ENCODE data around the gene NPLOC4.
A peak's percentile ranks its signal among the peaks of the same experiment; 100 is the strongest.

Gene NPLOC4

DNA sequence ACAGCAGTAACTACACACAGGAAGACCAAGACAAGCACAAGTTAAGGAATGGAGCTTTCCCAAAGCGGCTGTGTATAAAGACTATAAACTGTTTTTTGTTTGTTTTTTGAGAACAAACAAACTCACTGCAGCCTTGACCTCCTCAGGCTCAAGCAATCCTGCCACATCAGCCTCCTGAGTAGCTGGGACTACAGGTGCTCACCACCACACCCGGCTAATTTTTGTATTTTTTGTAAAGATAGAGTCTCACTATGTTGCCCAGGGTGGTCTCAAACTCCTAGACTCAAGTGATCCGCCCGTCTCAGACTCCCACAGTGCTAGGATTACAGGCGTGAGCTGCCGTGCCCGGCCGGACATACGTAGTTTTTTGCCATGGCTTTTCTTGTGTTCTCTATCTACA, 23.5 kb upstream of the NPLOC4 start:
- Histone ChIP-seq H3K4me1 (ENCODE audit: control insufficient read depth, insufficient read depth, low read length, poor library complexity, severe bottlenecking) (peaks cover 3% of the 10 kb centered on the region), H3K4me3 (ENCODE audit: extremely low read depth, insufficient read depth, low read length, poor library complexity, severe bottlenecking) (no peak overlapping the region), H3K27ac (ENCODE audit: low read depth, low read length, severe bottlenecking) (no peak overlapping the region), H3K36me3 (ENCODE audit: control insufficient read depth, insufficient read depth, low read length) (peaks cover 10% of the 10 kb centered on the region), H3K9me3 (ENCODE audit: control insufficient read depth, low read length) (no peaks in the 10 kb centered on the region)
- WGBS, 2 experiments (ENCODE audit: insufficient coverage in 2 of 2) = 98% methylated on average over 7 of the region's 9 CpGs

DNA sequence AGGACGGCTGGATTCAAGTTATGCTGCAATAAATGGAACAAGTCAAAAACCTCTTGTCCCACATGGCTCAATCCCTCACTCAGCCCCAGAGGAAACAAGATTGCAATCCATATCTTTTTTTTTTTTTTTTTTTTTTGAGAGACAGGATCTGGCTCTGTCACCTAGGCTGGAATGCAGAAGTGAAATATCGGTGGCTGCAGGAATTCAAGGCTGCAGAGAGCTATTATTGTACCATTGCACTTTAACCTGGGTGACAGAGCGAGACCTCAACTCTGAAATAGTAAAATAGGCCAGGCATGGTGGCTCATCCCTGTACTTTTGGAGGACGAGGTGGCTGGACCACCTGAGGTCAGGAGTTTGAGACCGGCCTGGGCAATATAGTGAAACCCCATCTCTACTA, 22.1 kb upstream of the NPLOC4 start:
- 93 to 94% methylated on average over 3 to 4 of the region's 5 CpGs for WGBS, 2 experiments (ENCODE audit: insufficient coverage in 2 of 2)
- Histone ChIP-seq H3K36me3 (ENCODE audit: control insufficient read depth, insufficient read depth, low read length) (no peaks in the 10 kb centered on the region), H3K4me3 (ENCODE audit: extremely low read depth, insufficient read depth, low read length, poor library complexity, severe bottlenecking) (no peak overlapping the region), H3K9me3 (ENCODE audit: control insufficient read depth, low read length) (no peaks in the 10 kb centered on the region), H3K4me1 (ENCODE audit: control insufficient read depth, insufficient read depth, low read length, poor library complexity, severe bottlenecking) (no peaks in the 10 kb centered on the region), H3K27ac (ENCODE audit: low read depth, low read length, severe bottlenecking) (no peak overlapping the region)

DNA sequence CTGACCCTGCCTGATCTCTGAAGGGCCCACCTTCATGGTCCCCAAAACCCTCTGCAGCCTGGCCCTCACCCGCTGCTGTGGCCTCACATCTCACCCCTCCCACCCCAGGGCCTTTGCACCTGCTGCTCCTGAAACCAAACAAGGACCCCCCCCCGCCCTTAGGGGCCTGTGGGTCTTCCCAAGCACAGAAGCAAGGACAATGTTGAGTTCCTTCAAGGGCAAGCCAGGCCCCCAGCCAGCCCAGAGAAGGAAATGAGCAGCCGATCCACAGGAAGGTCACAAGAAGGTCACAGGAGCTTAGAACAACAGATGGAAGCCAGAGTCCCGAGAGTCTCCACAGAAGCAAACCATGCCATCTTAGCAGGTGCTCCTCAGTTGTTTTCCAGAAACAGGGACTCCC, 19.9 kb upstream of the NPLOC4 start:
- Histone ChIP-seq H3K27ac (ENCODE audit: low read depth, low read length, severe bottlenecking) (no peak overlapping the region), H3K36me3 (ENCODE audit: control insufficient read depth, insufficient read depth, low read length) (no peaks in the 10 kb centered on the region), H3K9me3 (ENCODE audit: control insufficient read depth, low read length) (no peaks in the 10 kb centered on the region), H3K4me3 (ENCODE audit: extremely low read depth, insufficient read depth, low read length, poor library complexity, severe bottlenecking) (no peak overlapping the region), H3K4me1 (ENCODE audit: control insufficient read depth, insufficient read depth, low read length, poor library complexity, severe bottlenecking) (no peaks in the 10 kb centered on the region)
- WGBS, 2 experiments (ENCODE audit: insufficient coverage in 2 of 2) = 75 to 93% methylated on average over 2 to 4 of the region's 4 CpGs

DNA sequence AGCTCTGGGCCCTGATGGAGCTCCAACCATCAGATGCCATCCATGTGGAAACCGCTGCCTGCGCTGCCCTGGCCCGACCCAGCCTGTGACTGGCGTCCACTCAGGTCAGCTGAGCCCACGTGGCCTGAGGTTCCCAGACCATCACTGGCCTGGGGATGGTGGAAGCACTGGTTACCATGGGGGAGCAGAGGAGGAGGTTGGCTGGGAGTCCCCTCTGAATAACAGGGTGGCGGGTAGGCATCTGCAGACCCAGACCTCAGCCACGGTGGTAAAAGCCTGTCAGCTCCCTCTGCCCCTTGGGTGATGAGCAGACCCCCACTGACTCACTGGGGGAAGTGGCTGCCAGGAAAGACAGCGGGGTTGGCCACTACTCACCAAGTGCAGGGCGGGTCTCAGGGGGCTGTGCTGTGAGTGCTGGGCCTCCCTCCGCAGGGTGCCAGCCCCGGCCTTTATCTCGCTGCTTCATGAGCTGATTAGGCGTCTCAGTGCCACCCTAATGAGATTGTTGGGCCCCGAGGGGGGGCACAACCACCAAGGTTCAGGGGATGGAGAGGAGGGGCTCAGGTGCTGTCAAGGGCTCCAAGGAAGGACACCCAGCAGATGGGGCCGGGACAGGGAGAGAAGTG, 19.3 kb upstream of the NPLOC4 start, which contains the start of gene PDE6G:
TSS of gene PDE6G (minus strand) at position 425 of the 626 bp plus-strand sequence. CDS start 3,237 bp downstream, outside the sequence.
- Histone ChIP-seq H3K27ac (ENCODE audit: low read depth, low read length, severe bottlenecking) (no peak within 1 kb of the TSS), H3K4me3 (ENCODE audit: extremely low read depth, insufficient read depth, low read length, poor library complexity, severe bottlenecking) (no peak within 1 kb of the TSS), H3K9me3 (ENCODE audit: control insufficient read depth, low read length) (no peaks in the 10 kb centered on the region), H3K4me1 (ENCODE audit: control insufficient read depth, insufficient read depth, low read length, poor library complexity, severe bottlenecking) (no peaks in the 10 kb centered on the region), H3K36me3 (ENCODE audit: control insufficient read depth, insufficient read depth, low read length) (no peaks in the 10 kb centered on the region)
- 93% methylated on average over 13 of the region's 15 CpGs for WGBS, 2 experiments (ENCODE audit: insufficient coverage in 2 of 2)

DNA sequence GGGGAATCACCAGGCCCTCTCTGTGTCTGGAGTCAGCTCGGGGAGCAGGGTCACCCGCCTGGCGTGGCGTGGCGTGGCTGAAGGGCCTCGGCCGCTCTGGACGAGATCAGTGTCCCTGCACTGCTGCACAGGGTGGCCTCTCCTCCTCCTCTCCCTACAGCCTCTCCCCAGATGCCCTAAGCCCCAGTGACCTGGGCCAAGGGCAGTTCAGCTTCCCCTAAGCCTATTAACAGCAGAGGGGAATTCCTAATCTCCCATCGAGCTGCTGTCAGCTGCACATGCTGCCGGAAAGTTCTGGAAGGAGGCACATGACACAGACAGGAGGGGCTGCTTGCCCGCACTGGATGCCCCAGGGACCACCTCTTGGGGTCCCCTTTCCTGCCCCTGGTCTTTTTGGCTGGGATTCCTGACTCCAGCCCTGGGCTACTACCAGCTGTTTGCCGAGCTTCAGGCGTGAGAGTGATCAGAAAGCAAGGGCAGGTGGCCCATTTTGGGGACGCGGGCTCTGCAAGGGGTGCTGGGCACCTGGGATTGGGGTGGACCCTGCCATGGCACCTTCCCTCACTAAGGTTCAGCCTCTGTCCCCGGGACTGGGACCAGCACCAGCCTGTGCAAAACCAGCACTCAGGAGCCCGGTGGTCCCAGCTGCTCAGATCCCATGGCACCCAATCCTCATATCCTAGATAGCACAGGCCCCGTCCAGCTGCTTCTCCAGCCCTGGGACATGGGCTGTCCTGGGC, 18.6 kb upstream of the NPLOC4 start:
- no peaks in the 10 kb centered on the region for H3K36me3 ChIP-seq (ENCODE audit: control insufficient read depth, insufficient read depth, low read length)
- H3K9me3 ChIP-seq (ENCODE audit: control insufficient read depth, low read length) = no peaks in the 10 kb centered on the region
- H3K4me1 ChIP-seq (ENCODE audit: control insufficient read depth, insufficient read depth, low read length, poor library complexity, severe bottlenecking) = no peaks in the 10 kb centered on the region
- no peak overlapping the region for H3K4me3 ChIP-seq (ENCODE audit: extremely low read depth, insufficient read depth, low read length, poor library complexity, severe bottlenecking)
- 92 to 94% methylated on average over 13 to 17 of the region's 18 CpGs for WGBS, 2 experiments (ENCODE audit: insufficient coverage in 2 of 2)
- H3K27ac ChIP-seq (ENCODE audit: low read depth, low read length, severe bottlenecking) = no peak overlapping the region

DNA sequence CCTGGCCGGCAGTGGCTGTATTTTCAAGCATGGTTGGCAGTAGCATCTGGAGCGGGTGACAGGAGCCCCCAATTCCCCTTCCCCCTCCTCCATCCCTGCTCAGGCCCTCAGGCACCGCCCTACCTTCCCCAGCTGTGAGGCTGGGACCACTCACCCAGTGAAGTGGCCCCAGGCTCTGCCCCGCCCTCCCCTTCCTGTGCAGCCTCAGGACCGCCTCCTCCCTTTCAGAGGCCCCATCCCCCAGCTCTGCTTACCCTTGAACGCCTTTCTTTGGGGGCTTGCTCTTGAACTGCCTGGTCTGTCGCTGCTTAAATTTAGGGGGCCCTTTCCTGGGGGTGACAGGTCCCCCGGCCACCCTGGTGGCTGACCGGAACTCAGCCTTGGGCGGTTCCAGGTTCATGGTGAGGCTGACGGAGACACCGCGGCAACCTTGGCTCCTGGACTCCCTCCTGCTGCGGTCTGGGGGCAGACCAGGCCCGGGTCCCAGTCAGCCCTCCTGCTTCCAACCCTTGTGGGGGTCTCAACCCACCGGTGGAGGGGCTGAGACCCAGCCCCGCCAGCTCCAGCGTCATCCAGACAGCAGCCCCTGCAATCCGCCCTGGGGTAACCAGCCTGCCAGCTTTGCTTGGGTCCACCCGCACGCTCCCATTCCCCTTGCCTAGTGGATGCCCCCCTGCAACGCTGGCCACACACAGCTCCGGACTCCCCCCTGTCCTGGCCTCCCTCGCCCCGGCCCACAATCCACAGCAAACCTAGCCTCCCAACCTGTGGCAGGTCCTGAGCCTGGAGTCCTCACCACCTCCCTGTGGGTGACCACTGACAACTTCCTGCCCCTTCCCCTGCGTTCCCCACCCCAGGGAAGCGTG, 16.2 kb upstream of the NPLOC4 start:
- Histone ChIP-seq H3K4me3 (ENCODE audit: extremely low read depth, insufficient read depth, low read length, poor library complexity, severe bottlenecking) (peak overlapping the region; percentile 11), H3K36me3 (ENCODE audit: control insufficient read depth, insufficient read depth, low read length) (no peaks in the 10 kb centered on the region)
- 35 to 45% methylated on average over 17 to 24 of the region's 27 CpGs for WGBS, 2 experiments (ENCODE audit: insufficient coverage in 2 of 2)

DNA sequence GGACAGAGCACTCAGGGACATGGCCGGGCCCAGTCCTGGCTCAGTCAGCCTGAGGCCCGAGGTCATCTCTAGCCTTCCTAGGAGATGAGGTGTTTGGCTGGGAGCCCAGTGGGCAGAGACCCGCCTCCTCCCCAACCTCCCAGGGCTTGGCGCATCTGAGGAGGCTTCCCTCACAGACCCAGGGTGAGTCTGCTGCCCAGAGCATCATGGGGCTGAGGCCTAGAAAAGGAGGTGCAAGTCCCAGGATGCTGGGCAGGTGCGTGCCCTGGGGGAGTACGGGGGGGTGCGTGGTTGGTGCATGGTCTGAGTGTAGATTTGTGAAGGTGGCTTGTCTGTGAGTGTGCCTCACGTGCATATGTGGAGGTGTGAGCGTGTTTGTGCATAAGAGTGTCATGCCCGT, 14.8 kb upstream of the NPLOC4 start:
- H3K4me1 ChIP-seq (ENCODE audit: control insufficient read depth, insufficient read depth, low read length, poor library complexity, severe bottlenecking) = no peaks in the 10 kb centered on the region
- no peak overlapping the region for H3K4me3 ChIP-seq (ENCODE audit: extremely low read depth, insufficient read depth, low read length, poor library complexity, severe bottlenecking)
- H3K27ac ChIP-seq (ENCODE audit: low read depth, low read length, severe bottlenecking) = no peak overlapping the region
- H3K9me3 ChIP-seq (ENCODE audit: control insufficient read depth, low read length) = no peaks in the 10 kb centered on the region
- no peaks in the 10 kb centered on the region for H3K36me3 ChIP-seq (ENCODE audit: control insufficient read depth, insufficient read depth, low read length)
- WGBS, 2 experiments (ENCODE audit: insufficient coverage in 2 of 2) = 94 to 95% methylated on average over 8 of the region's 10 CpGs

More for the DNA sequence above, 16.2 kb upstream of the NPLOC4 start:
- no peaks in the 10 kb centered on the region for H3K9me3 ChIP-seq (ENCODE audit: control insufficient read depth, low read length)
- no peaks in the 10 kb centered on the region for H3K4me1 ChIP-seq (ENCODE audit: control insufficient read depth, insufficient read depth, low read length, poor library complexity, severe bottlenecking)
- H3K27ac ChIP-seq (ENCODE audit: low read depth, low read length, severe bottlenecking) = no peak overlapping the region

DNA sequence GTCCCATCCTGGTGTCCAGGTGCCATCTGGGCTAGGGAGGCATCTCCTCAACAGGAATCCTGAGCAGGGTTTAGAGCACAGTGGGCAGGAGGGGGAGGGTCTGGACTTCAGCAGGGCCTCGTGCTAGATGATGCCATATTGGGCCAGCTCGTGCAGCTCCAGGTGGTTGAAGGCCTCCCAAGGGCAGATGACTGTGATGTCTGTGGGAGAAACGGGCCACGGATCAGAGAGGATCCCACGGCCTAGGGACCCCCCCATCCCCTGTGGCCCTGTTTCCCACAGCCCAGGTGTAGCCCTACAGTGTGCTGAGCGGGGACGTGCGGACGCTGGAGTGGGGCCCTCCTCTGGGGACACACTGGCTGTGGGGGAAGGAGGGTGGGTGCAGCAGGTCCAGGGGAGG, 14.0 kb upstream of the NPLOC4 start:
- no peaks in the 10 kb centered on the region for H3K9me3 ChIP-seq (ENCODE audit: control insufficient read depth, low read length)
- H3K4me1 ChIP-seq (ENCODE audit: control insufficient read depth, insufficient read depth, low read length, poor library complexity, severe bottlenecking) = no peaks in the 10 kb centered on the region
- no peak overlapping the region for H3K27ac ChIP-seq (ENCODE audit: low read depth, low read length, severe bottlenecking)
- 80 to 83% methylated on average over 1 of the region's 9 CpGs for WGBS, 2 experiments (ENCODE audit: insufficient coverage in 2 of 2)
- H3K4me3 ChIP-seq (ENCODE audit: extremely low read depth, insufficient read depth, low read length, poor library complexity, severe bottlenecking) = no peak overlapping the region
- no peaks in the 10 kb centered on the region for H3K36me3 ChIP-seq (ENCODE audit: control insufficient read depth, insufficient read depth, low read length)

DNA sequence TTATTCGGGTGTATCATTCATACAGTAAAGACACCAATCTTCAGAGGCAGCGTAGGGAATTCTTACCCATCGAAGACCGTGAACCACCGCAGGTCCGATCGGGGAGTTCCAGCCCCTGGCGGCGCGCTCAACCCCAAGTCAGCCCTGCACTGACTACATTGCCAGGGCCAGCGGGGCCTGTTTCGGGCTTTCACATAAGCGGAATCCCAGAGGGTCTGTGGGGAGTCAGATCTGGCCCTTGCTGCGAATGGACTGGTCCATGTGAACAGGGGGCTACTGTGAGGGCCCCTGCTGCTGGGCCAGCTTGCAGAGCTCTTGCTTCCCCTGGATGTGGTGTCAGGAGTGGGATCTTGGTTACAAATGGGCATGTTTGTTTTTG, 11.8 kb upstream of the NPLOC4 start:
- 81 to 83% methylated on average over 12 to 13 of the region's 14 CpGs for WGBS, 2 experiments (ENCODE audit: insufficient coverage in 2 of 2)

DNA sequence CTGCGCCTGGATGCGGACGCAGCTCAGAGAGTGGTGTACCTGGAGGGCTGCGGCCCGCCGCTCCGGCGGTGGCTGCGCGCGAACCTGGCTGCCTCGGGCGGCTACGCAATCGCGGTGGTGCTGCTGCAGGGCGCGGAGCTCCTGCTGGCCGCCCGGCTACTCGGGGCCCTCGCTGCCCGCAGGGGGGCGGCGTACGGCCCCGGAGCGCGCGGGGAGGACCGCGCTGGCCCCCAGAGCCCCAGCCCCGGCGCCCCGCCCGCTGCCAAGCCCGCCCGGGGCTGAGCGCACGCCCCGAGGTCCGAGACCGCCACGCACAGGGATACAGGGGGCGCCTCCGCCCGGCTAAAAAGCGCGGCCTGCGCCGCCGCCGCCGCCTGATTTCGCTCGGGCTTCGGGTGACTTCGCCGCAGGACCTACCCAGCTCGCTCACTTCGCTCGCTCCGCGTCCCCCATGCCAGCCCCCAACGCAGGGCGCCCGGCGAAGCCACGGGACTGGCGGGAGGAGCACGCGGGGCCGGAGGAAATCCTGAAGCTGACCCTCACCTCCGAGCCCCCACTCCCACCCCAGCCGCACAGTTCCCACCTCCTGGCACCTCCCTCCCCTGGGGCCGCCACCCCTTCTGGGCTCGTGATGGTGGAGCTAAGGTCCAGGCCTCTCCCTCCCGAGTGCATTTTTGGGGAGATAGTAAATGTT, 11.2 kb upstream of the NPLOC4 start:
- 4 to 9% methylated on average over 40 to 57 of the region's 78 CpGs for WGBS, 2 experiments (ENCODE audit: insufficient coverage in 2 of 2)

More for the DNA sequence above, 11.8 kb upstream of the NPLOC4 start:
- H3K4me3 ChIP-seq (ENCODE audit: extremely low read depth, insufficient read depth, low read length, poor library complexity, severe bottlenecking) = no peak overlapping the region
- no peaks in the 10 kb centered on the region for H3K36me3 ChIP-seq (ENCODE audit: control insufficient read depth, insufficient read depth, low read length)
- H3K9me3 ChIP-seq (ENCODE audit: control insufficient read depth, low read length) = no peaks in the 10 kb centered on the region
- H3K4me1 ChIP-seq (ENCODE audit: control insufficient read depth, insufficient read depth, low read length, poor library complexity, severe bottlenecking) = no peaks in the 10 kb centered on the region
- no peak overlapping the region for H3K27ac ChIP-seq (ENCODE audit: low read depth, low read length, severe bottlenecking)

More for the DNA sequence above, 11.2 kb upstream of the NPLOC4 start:
- no peaks in the 10 kb centered on the region for H3K9me3 ChIP-seq (ENCODE audit: control insufficient read depth, low read length)
- no peak overlapping the region for H3K27ac ChIP-seq (ENCODE audit: low read depth, low read length, severe bottlenecking)
- H3K36me3 ChIP-seq (ENCODE audit: control insufficient read depth, insufficient read depth, low read length) = no peaks in the 10 kb centered on the region
- peak overlapping the region; percentile 5 for H3K4me3 ChIP-seq (ENCODE audit: extremely low read depth, insufficient read depth, low read length, poor library complexity, severe bottlenecking)
- H3K4me1 ChIP-seq (ENCODE audit: control insufficient read depth, insufficient read depth, low read length, poor library complexity, severe bottlenecking) = no peaks in the 10 kb centered on the region

Data from mesodermal cell (in vitro differentiated cells).